ENCODE measurements around the gene LHX6.

Gene LHX6

GRCh38 chr9:122190597-122191381, 38.0 kb downstream of the LHX6 start:
- no peak for DNase-seq

GRCh38 chr9:122188369-122188768, 40.4 kb downstream of the LHX6 start:
- no peak for DNase-seq

GRCh38 chr9:122186777-122187470, 41.8 kb downstream of the LHX6 start:
- no peak for DNase-seq

GRCh38 chr9:122186301-122186700, 42.5 kb downstream of the LHX6 start:
- DNase-seq: no peak

GRCh38 chr9:122184551-122184950, 44.2 kb downstream of the LHX6 start:
- no peak for DNase-seq

- no peak for DNase-seq
These were observed 45.3 kb downstream of the LHX6 start for GRCh38 chr9:122183501-122183900.

GRCh38 chr9:122180633-122181032, 48.1 kb downstream of the LHX6 start:
- no peak for DNase-seq

- no peak for DNase-seq
These were observed 49.1 kb downstream of the LHX6 start for GRCh38 chr9:122179690-122180074.

GRCh38 chr9:122179054-122179689, 49.6 kb downstream of the LHX6 start:
- DNase-seq: no peak

- no peak for DNase-seq
These were observed 51.8 kb downstream of the LHX6 start for GRCh38 chr9:122176916-122177315.

- DNase-seq: no peak
These were observed 55.1 kb downstream of the LHX6 start for GRCh38 chr9:122173670-122174069.

GRCh38 chr9:122172131-122172530, 56.6 kb downstream of the LHX6 start:
- DNase-seq: no peak

- DNase-seq: no peak
These were observed 60.4 kb downstream of the LHX6 start for GRCh38 chr9:122168356-122168755.

- no peak for DNase-seq
These were observed 64.5 kb downstream of the LHX6 start for GRCh38 chr9:122164286-122164685.

GRCh38 chr9:122162415-122162814, 66.3 kb downstream of the LHX6 start:
- no peak for DNase-seq

- no peak for DNase-seq
These were observed 68.9 kb downstream of the LHX6 start for GRCh38 chr9:122159925-122160246.

GRCh38 chr9:122159026-122159924, 69.5 kb downstream of the LHX6 start, which contains the start of the genes MORN5 and NDUFA8:
MORN5 (plus strand) TSS chr9:122159908; CDS start chr9:122159973, 65 bp downstream.
NDUFA8 (minus strand) TSS chr9:122159779; CDS start chr9:122159677, 102 bp downstream.
- peak; percentile 96 for DNase-seq

- DNase-seq: peak; percentile 11
These were observed 70.6 kb downstream of the LHX6 start for GRCh38 chr9:122158202-122158601.

GRCh38 chr9:122155796-122156195, 73.0 kb downstream of the LHX6 start:
- no peak for DNase-seq
